ENCODE results near the gene KANSL2. TPM values are rescaled to one million over a fixed set of nuclear protein-coding genes. Genes with fewer than 3 reads are reported as not detected.
"Not testable (repeated sequence)": the region's sequence is repeated elsewhere in the genome, so short reads cannot be mapped to it uniquely, and the experiment has no call there.

Gene KANSL2
- total and polyA plus RNA-seq, 2 donors (not counting 1 experiment from before 2014, with no cell fraction given): 47.3 to 64.6 TPM

DNA sequence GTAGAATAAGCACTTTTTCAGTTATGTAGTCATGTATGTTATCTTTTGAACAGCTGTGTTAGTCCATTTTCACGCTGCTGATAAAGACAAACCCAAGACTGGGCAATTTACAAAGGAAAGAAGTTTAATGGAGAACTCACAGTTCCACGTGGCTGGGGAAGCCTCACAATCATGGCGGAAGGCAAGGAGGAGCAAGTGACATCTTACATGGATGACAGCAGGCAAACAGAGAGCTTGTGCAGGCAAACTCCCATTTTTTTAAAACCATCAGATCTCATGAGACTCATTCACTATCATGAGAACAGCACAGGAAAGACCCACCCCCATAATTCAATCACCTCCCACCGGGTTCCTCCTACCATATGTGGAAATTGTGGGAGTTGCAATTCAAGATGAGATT, 37.0 kb upstream of the KANSL2 start:
- H3K36me3 ChIP-seq (replicated peaks in 1 of 2; ENCODE audit: control extremely low read depth in 1 of 2, control insufficient read depth in 1 of 2, extremely low read depth in 1 of 2, insufficient read depth in 2 of 2, low read length in 1 of 2); H2AFZ ChIP-seq (ENCODE audit: insufficient read depth, low read depth, low read length, poor library complexity, severe bottlenecking); CTCF ChIA-PET; H3K9me3 Mint-ChIP-seq (ENCODE audit: insufficient read depth); H3K4me3 ChIP-seq (ENCODE audit: control extremely low read depth in 1 of 5, extremely low read depth in 1 of 5, insufficient read depth in 1 of 5, low read depth in 2 of 5, low read length in 4 of 5); H3K4me3 Mint-ChIP-seq; H4K20me1 ChIP-seq (ENCODE audit: control insufficient read depth, insufficient read depth, low read length, poor library complexity, severe bottlenecking); H3K27ac Mint-ChIP-seq; H3K27me3 ChIP-seq (replicated peaks in 1 of 4; ENCODE audit: control extremely low read depth in 1 of 4, control insufficient read depth in 3 of 4, insufficient read depth in 4 of 4, low read length in 3 of 4); H3K27ac ChIP-seq (ENCODE audit: low read length in 2 of 2); DNase-seq; H3K9ac ChIP-seq (ENCODE audit: low read length); H3K27me3 Mint-ChIP-seq; H3K4me2 ChIP-seq (replicated peaks; ENCODE audit: low read depth, low read length, poor library complexity, severe bottlenecking); ATAC-seq (ENCODE audit: low read depth); POLR2A ChIA-PET: not testable (repeated sequence)
- Histone ChIP-seq H3K79me2 (ENCODE audit: control insufficient read depth, insufficient read depth, low read length) (peaks cover 24% of the 10 kb centered on the region), H3K4me1 (ENCODE audit: control insufficient read depth in 2 of 2, insufficient read depth in 2 of 2, low read length in 2 of 2) (peaks cover 15 to 23% of the 10 kb centered on the region in 2 donors), H3K9me3 (ENCODE audit: control extremely low read depth in 1 of 3, control insufficient read depth in 2 of 3, insufficient read depth in 1 of 3, low read length in 2 of 3) (peaks cover 0 to 18% (median 2%) of the 10 kb centered on the region in 3 donors)
- intact Hi-C loops (cut with micrococcal nuclease): loop anchor here (10.0 kb wide), 1 partner anchor 346 kb away; the partner anchor contains the start of genes KMT2D and RHEBL1
- WGBS (ENCODE audit: insufficient coverage): 100% methylated on average over 1 of the region's 4 CpGs
- peaks cover 26% of the 10 kb centered on the region for H3K4me1 Mint-ChIP-seq

DNA sequence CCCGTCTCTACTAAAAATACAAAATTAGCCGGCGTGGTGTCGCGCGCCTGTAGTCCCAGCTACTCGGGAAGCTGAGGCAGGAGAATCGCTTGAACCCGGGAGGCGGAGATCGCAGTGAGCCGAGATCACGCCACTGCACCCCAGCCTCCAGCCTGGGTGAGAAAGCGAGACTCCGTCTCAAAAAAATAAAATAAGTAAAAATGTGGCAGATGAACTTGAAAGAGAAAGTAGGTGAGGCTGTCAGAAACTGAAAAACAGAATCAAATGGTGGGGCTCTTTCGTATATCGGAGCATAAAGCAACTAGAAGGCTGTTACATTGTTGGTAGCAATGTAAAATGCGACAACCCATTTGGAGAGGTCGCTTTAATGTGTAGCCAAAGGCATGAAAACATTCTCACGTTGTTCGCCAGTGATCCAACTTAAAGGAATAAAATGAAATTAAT, 35.2 kb upstream of the KANSL2 start:
- ChIA-PET CTCF (no interaction called here), POLR2A (interaction anchor here (0.6 to 2.0 kb wide), 3 partner anchors 35 to 884 kb away, joined by 4 to 8 read pairs (median 4); partner anchors contain the start of genes KANSL2 and RND1)
- Histone ChIP-seq H3K9ac (ENCODE audit: low read length) (peak overlapping the region; percentile 95), H2AFZ (ENCODE audit: insufficient read depth, low read depth, low read length, poor library complexity, severe bottlenecking) (peak overlapping the region; percentile 82), H3K9me3 (ENCODE audit: control extremely low read depth in 1 of 3, control insufficient read depth in 2 of 3, insufficient read depth in 1 of 3, low read length in 2 of 3) (peaks cover 0 to 18% (median 2%) of the 10 kb centered on the region in 3 donors), H3K27me3 (replicated peaks in 1 of 4; ENCODE audit: control extremely low read depth in 1 of 4, control insufficient read depth in 3 of 4, insufficient read depth in 4 of 4, low read length in 3 of 4) (no peaks in the 10 kb centered on the region), H4K20me1 (ENCODE audit: control insufficient read depth, insufficient read depth, low read length, poor library complexity, severe bottlenecking) (peaks cover 11% of the 10 kb centered on the region), H3K4me3 (ENCODE audit: control extremely low read depth in 1 of 5, extremely low read depth in 1 of 5, insufficient read depth in 1 of 5, low read depth in 2 of 5, low read length in 4 of 5) (peak overlapping the region; percentile 59 to 96 (median 73)), H3K4me2 (replicated peaks; ENCODE audit: low read depth, low read length, poor library complexity, severe bottlenecking) (peak overlapping the region; percentile 85), H3K27ac (ENCODE audit: low read length in 2 of 2) (peak overlapping the region; percentile 95 to 96), H3K4me1 (ENCODE audit: control insufficient read depth in 2 of 2, insufficient read depth in 2 of 2, low read length in 2 of 2) (peaks cover 19 to 27% of the 10 kb centered on the region in 2 donors), H3K79me2 (ENCODE audit: control insufficient read depth, insufficient read depth, low read length) (peaks cover 39% of the 10 kb centered on the region), H3K36me3 (replicated peaks in 1 of 2; ENCODE audit: control extremely low read depth in 1 of 2, control insufficient read depth in 1 of 2, extremely low read depth in 1 of 2, insufficient read depth in 2 of 2, low read length in 1 of 2) (peaks cover 3 to 25% of the 10 kb centered on the region in 2 experiments)
- peaks cover 4% of the 10 kb centered on the region for H3K27me3 Mint-ChIP-seq
- H3K4me1 Mint-ChIP-seq: peaks cover 34% of the 10 kb centered on the region
- WGBS (ENCODE audit: insufficient coverage): 2% methylated on average over 16 of the region's 21 CpGs
- peak overlapping the region; percentile 97 for H3K27ac Mint-ChIP-seq
- intact Hi-C loops (cut with micrococcal nuclease): loop anchor here (2.0 to 10.0 kb wide), 3 partner anchors 136 to 610 kb away; partner anchors contain the start of genes DDX23, KMT2D, RHEBL1 and SENP1
- TF ChIP-seq EZH2 (IDR thresholded peaks at IDR 0.05; ENCODE audit: borderline replicate concordance, insufficient read depth, low read depth, low read length, poor library complexity, severe bottlenecking): no peak
- TF ChIP-seq, protein P1, sequence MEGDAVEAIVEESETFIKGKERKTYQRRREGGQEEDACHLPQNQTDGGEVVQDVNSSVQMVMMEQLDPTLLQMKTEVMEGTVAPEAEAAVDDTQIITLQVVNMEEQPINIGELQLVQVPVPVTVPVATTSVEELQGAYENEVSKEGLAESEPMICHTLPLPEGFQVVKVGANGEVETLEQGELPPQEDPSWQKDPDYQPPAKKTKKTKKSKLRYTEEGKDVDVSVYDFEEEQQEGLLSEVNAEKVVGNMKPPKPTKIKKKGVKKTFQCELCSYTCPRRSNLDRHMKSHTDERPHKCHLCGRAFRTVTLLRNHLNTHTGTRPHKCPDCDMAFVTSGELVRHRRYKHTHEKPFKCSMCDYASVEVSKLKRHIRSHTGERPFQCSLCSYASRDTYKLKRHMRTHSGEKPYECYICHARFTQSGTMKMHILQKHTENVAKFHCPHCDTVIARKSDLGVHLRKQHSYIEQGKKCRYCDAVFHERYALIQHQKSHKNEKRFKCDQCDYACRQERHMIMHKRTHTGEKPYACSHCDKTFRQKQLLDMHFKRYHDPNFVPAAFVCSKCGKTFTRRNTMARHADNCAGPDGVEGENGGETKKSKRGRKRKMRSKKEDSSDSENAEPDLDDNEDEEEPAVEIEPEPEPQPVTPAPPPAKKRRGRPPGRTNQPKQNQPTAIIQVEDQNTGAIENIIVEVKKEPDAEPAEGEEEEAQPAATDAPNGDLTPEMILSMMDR (IDR thresholded peaks at IDR 0.05): no peak
- H3K4me3 Mint-ChIP-seq: peak overlapping the region; percentile 88
- peak; percentile 64 for DNase-seq
- H3K9me3 Mint-ChIP-seq (ENCODE audit: insufficient read depth): peaks cover 10% of the 10 kb centered on the region
- no peak for ATAC-seq (ENCODE audit: low read depth)
